H1 (cell line): Measurements from ENCODE around the gene STK11. TPM values are rescaled to one million over a fixed set of nuclear protein-coding genes. Genes with fewer than 3 reads are reported as not detected.

ENCODE experiments used
- CTCF ChIA-PET: fragments of 300-600 bp; sonication (Branson Sonifier 250); formaldehyde crosslinking; loops from one replicate; lab custom pipeline; 2021; ENCODE audit not compliant: partially characterized antibody; lab: Charles Lee
- POLR2A ChIA-PET: fragments of 300-600 bp; sonication (Branson Sonifier 250); formaldehyde crosslinking; loops from one replicate; lab custom pipeline; 2021; ENCODE audit warnings: inconsistent platforms; ENCODE audit not compliant: partially characterized antibody; lab: Charles Lee
- DNase-seq, 2 experiments: peaks; one replicate each; pipeline versions ENCODE4 v3.0.0 to v3.0.0-alpha.2; 2010 to 2022; ENCODE audit warnings: low spot score in 2 of 2, low read depth in 1 of 2, mixed read lengths in 1 of 2
- FAIRE-seq: peaks from 2 replicates; lab custom pipeline; 2011; peaks lifted over from hg19 to GRCh38; lab: Jason Lieb, UNC
- H2AFZ ChIP-seq: 2 replicates; pipeline ENCODE4 v1.8.1; 2012; ENCODE audit warnings: low read length, inconsistent platforms
- H2AK5ac ChIP-seq: 2 replicates; pipeline ENCODE4 v1.6.1; 2013; ENCODE audit warnings: low read depth, low read length
- H2BK120ac ChIP-seq: replicated peaks from 2 replicates; pipeline ENCODE3; 2013; ENCODE audit warnings: low read depth, low read length, inconsistent platforms
- H2BK12ac ChIP-seq: 2 replicates; pipeline ENCODE4 v1.6.1; 2013; ENCODE audit warnings: low read depth, low read length
- H2BK15ac ChIP-seq: 2 replicates; pipeline ENCODE4 v1.6.1; 2013; ENCODE audit warnings: low read length
- H2BK20ac ChIP-seq: 2 replicates; pipeline ENCODE4 v1.6.1; 2013; ENCODE audit warnings: low read length
- H2BK5ac ChIP-seq: 2 replicates; pipeline ENCODE4 v1.6.1; 2013; ENCODE audit warnings: low read depth, low read length
- H3K14ac ChIP-seq: 2 replicates; pipeline ENCODE4 v1.6.1; 2013; ENCODE audit warnings: inconsistent platforms; ENCODE audit not compliant: insufficient read length
- H3K18ac ChIP-seq: 2 replicates; pipeline ENCODE4 v1.6.1; 2013; ENCODE audit warnings: low read length; ENCODE audit errors: extremely low read depth
- H3K23ac ChIP-seq: 2 replicates; pipeline ENCODE4 v1.6.1; 2013; ENCODE audit warnings: inconsistent platforms; ENCODE audit not compliant: insufficient read length
- H3K23me2 ChIP-seq: 2 replicates; pipeline ENCODE4 v1.6.1; 2013; ENCODE audit warnings: low read depth, low read length
- H3K27ac ChIP-seq: 2 replicates; pipeline ENCODE4 v1.6.1; 2011; ENCODE audit warnings: low read depth, low read length, inconsistent platforms
- H3K27me3 ChIP-seq, 4 experiments: replicated peaks in 1 of 4; 1 replicate in 1 of 4; 2 replicates in 3 of 4; pipeline versions ENCODE4 v1.6.1 to v1.8.1; 2011 to 2013; ENCODE audit warnings: low read length in 3 of 4, mild to moderate bottlenecking in 3 of 4, inconsistent platforms in 2 of 4, mixed read lengths in 2 of 4, moderate library complexity in 1 of 4; ENCODE audit not compliant: control insufficient read depth in 3 of 4, insufficient read depth in 3 of 4; ENCODE audit errors: extremely low read depth in 1 of 4
- H3K36me3 ChIP-seq, 4 experiments: 2 replicates each; pipeline versions ENCODE4 v1.6.1 to v1.8.1; 2011 to 2013; ENCODE audit warnings: mild to moderate bottlenecking in 4 of 4, low read length in 3 of 4, moderate library complexity in 2 of 4, control low read depth in 1 of 4, inconsistent platforms in 1 of 4; ENCODE audit not compliant: insufficient read depth in 4 of 4, control insufficient read depth in 2 of 4
- H3K4ac ChIP-seq: replicated peaks from 2 replicates; pipeline ENCODE3; 2013; ENCODE audit warnings: low read length, low read depth, mixed read lengths, inconsistent platforms; ENCODE audit not compliant: insufficient read length
- H3K4me1 ChIP-seq, 4 experiments: replicated peaks in 1 of 4; 1 replicate in 1 of 4; 2 replicates in 3 of 4; pipeline versions ENCODE4 v1.6.1 to v1.8.1; 2011 to 2013; ENCODE audit warnings: low read length in 3 of 4, inconsistent platforms in 2 of 4, mixed read lengths in 1 of 4; ENCODE audit not compliant: insufficient read depth in 4 of 4, control insufficient read depth in 3 of 4
- H3K4me2 ChIP-seq, 2 experiments: 2 replicates each; pipeline versions ENCODE4 v1.6.1 to v1.8.1; 2011 to 2013; ENCODE audit warnings: low read depth in 2 of 2, low read length in 2 of 2, control low read depth in 1 of 2, inconsistent platforms in 1 of 2, mild to moderate bottlenecking in 1 of 2; ENCODE audit not compliant: insufficient read depth in 1 of 2
- H3K4me3 ChIP-seq, 4 experiments: fragments of 200-600, 300-600 bp in 1 of 4; sonication (generic), shearing (Covaris generic), sonication (Bioruptor Twin) in 1 of 4; 2 replicates each; pipeline versions ENCODE4 v1.5.1 to v1.8.1; 2011 to 2016; ENCODE audit warnings: low read length in 4 of 4, low read depth in 3 of 4, control low read depth in 2 of 4, inconsistent platforms in 2 of 4, mild to moderate bottlenecking in 2 of 4, mixed read lengths in 1 of 4, moderate library complexity in 1 of 4; ENCODE audit not compliant: insufficient read depth in 2 of 4; ENCODE audit errors: extremely low read depth in 1 of 4
- H3K56ac ChIP-seq: replicated peaks from 2 replicates; pipeline ENCODE3; 2013; ENCODE audit warnings: low read depth, mild to moderate bottlenecking, mixed read lengths, low read length, inconsistent platforms; ENCODE audit not compliant: insufficient read length
- H3K79me1 ChIP-seq: 2 replicates; pipeline ENCODE4 v1.6.1; 2013; ENCODE audit warnings: low read depth, low read length, control low read depth
- H3K79me2 ChIP-seq, 2 experiments: 2 replicates each; pipeline versions ENCODE4 v1.6.1 to v1.8.1; 2012 to 2013; ENCODE audit warnings: low read length in 2 of 2, mild to moderate bottlenecking in 2 of 2, inconsistent platforms in 1 of 2; ENCODE audit not compliant: insufficient read depth in 2 of 2, control insufficient read depth in 1 of 2
- H3K9ac ChIP-seq, 4 experiments: replicated peaks in 1 of 4; 1 replicate in 1 of 4; 2 replicates in 3 of 4; pipeline versions ENCODE4 v1.6.1 to v1.8.1; 2011 to 2013; ENCODE audit warnings: low read depth in 3 of 4, low read length in 3 of 4, control low read depth in 2 of 4, mild to moderate bottlenecking in 2 of 4, moderate library complexity in 2 of 4, inconsistent platforms in 1 of 4; ENCODE audit errors: extremely low read depth in 1 of 4
- H3K9me3 ChIP-seq, 2 experiments: 2 replicates each; pipeline versions ENCODE4 v1.6.1 to v1.8.1; 2012 to 2013; ENCODE audit warnings: mild to moderate bottlenecking in 2 of 2, moderate library complexity in 2 of 2, control low read depth in 1 of 2, inconsistent platforms in 1 of 2, low read depth in 1 of 2, low read length in 1 of 2, mixed read lengths in 1 of 2; ENCODE audit not compliant: insufficient read depth in 2 of 2
- H4K20me1 ChIP-seq, 2 experiments: replicated peaks in 1 of 2; 2 replicates each; pipeline versions ENCODE3 to v1.8.1; 2011 to 2013; ENCODE audit warnings: inconsistent platforms in 2 of 2, low read length in 2 of 2, mild to moderate bottlenecking in 1 of 2; ENCODE audit not compliant: insufficient read depth in 2 of 2, control insufficient read depth in 1 of 2
- H4K5ac ChIP-seq: 2 replicates; pipeline ENCODE4 v1.6.1; 2013; ENCODE audit warnings: low read length, low read depth, mixed read lengths, inconsistent platforms; ENCODE audit not compliant: insufficient read length
- H4K8ac ChIP-seq: 2 replicates; pipeline ENCODE4 v1.8.0; 2013; ENCODE audit warnings: mild to moderate bottlenecking, moderate library complexity, low read length, inconsistent platforms; ENCODE audit not compliant: insufficient read depth; ENCODE audit errors: extremely low read depth
- H4K91ac ChIP-seq: replicated peaks from 2 replicates; pipeline ENCODE3; 2013; ENCODE audit warnings: low read length, mixed read lengths, inconsistent platforms; ENCODE audit not compliant: insufficient read length
- BRCA1 ChIP-seq: IDR thresholded peaks from 2 replicates; pipeline ENCODE4 v1.6.1; 2012; ENCODE audit warnings: low read depth, low read length, improper control_type of control experiment
- CREB1 ChIP-seq: IDR thresholded peaks from 2 replicates; pipeline ENCODE4 v1.6.1; 2012; ENCODE audit warnings: inconsistent platforms
- TAF7 ChIP-seq: optimal IDR thresholded peaks from 2 replicates; pipeline ENCODE3; 2011; ENCODE audit warnings: low read depth, mild to moderate bottlenecking, inconsistent platforms, low read length, moderate library complexity, borderline replicate concordance
- WGBS, 2 experiments: shearing (Covaris generic) in 1 of 2; methylation state at CpG; one replicate each; pipeline versions ENCODE4 v1.1.6 to v1.1.7; 2013 to 2015; ENCODE audit warnings: low lambda C conversion rate in 2 of 2, mixed read lengths in 2 of 2, inconsistent platforms in 1 of 2, low coverage in 1 of 2, missing lambda C conversion rate in 1 of 2; ENCODE audit not compliant: insufficient replicate concordance in 2 of 2, insufficient coverage in 1 of 2, insufficient read length in 1 of 2; ENCODE audit errors: extremely low coverage in 1 of 2, missing lambda C conversion rate in 1 of 2; 5-methylcytosine and 5-hydroxymethylcytosine counted together
- polyA plus RNA-seq, 7 experiments: library from polyadenylated mRNA; depleted of rRNA in 3 of 7; stranded (reverse) in 5 of 7; unstranded in 2 of 7; fragments of >200 nt in 5 of 7; fragments of 200-250 nt in 2 of 7; gene quantifications; 1 replicate in 5 of 7; 2 replicates in 1 of 7; 4 replicates in 1 of 7; pipeline versions ENCODE4 v1.2.1 to v1.2.3, GENCODE V29; 2011 to 2013; ENCODE audit warnings: missing spikeins in 2 of 7, mixed read lengths in 2 of 7
- total RNA-seq: library from RNA; stranded (reverse); fragmentation: NEBNext Ultra II Directional; extraction: Animal tissue kit (Norgen Biotek cat#: 25700); gene quantifications from 2 replicates; pipeline ENCODE4 v1.2.1, GENCODE V29; 2021

The STK11 gene
- total and polyA plus RNA-seq, 2 of the 8 experiments (the other 6 are each of a cell fraction or from before 2014, with no cell fraction given), result 45.3 to 70.7 TPM

DNA sequence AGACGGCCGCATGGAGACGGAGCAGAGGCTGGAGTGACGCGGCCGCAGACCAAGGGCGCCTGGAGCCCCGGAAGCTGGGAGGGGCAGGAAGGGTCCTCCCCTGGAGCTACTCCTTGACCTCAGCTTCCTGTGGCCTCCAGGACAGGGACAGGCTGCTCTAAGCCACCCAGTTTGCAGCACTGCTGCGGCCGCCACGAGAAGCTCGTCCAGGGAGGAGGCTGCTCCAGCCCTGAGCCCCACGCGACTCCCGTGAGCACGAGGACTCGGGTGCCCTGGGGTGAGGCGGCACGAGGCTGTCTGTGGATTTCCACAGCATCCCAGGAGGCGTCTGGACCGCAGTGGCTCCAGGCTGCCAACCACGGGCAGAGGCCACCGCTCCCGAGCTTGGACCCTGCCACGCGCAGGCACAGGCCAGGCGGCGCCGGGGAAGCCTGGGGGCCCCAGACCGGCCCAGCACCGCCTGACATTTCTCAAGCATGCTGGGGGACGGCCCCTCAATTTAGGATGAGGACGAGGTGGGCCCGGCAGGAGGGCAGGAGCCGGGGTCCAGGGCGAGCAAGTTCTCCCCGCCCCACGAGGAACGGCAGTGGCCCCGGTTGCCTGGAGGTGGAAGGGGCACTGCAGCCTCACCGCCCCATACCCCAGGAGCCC lies 42.2 kb upstream of the STK11 start:
- H3K27me3 ChIP-seq, result no peaks in the 10 kb centered on the region
- H2AK5ac ChIP-seq, result no peak overlapping the region
- no peak overlapping the region for H3K14ac ChIP-seq
- no peak overlapping the region for H3K18ac ChIP-seq
- no peak overlapping the region for H2BK5ac ChIP-seq
- peaks cover 17% of the 10 kb centered on the region for H3K79me1 ChIP-seq
- H3K9ac ChIP-seq, result no peak overlapping the region
- H3K4me3 ChIP-seq, result no peak overlapping the region
- peaks cover 0 to 28% of the 10 kb centered on the region in 2 experiments for H4K20me1 ChIP-seq
- H4K8ac ChIP-seq, result no peak overlapping the region
- no peaks in the 10 kb centered on the region for H3K9me3 ChIP-seq
- no peak overlapping the region for H4K91ac ChIP-seq
- ChIA-PET CTCF (interaction anchor here (1.0 to 2.0 kb wide), 6 partner anchors 14 to 60 kb away, joined by 3 to 5 read pairs (median 3); no protein-coding TSS in a partner anchor), POLR2A (interaction anchor here (0.7 to 2.0 kb wide), 8 partner anchors 8 to 78 kb away, joined by 3 to 5 read pairs (median 4); no protein-coding TSS in a partner anchor)
- no peak overlapping the region; the same call in 1 of the 2 replicates for H2BK12ac ChIP-seq
- H3K23me2 ChIP-seq, result no peaks in the 10 kb centered on the region
- no peak overlapping the region for H2BK15ac ChIP-seq
- H3K4me2 ChIP-seq, result no peak overlapping the region
- no peak overlapping the region for H3K23ac ChIP-seq
- H3K4ac ChIP-seq, result no peak overlapping the region
- no peak for DNase-seq
- peaks cover 0 to 3% (median 2%) of the 10 kb centered on the region in 4 experiments; a peak in 3 of 7 replicates for H3K4me1 ChIP-seq
- H2AFZ ChIP-seq, result no peak overlapping the region
- H3K27ac ChIP-seq, result no peak overlapping the region
- peaks cover 0 to 23% of the 10 kb centered on the region in 2 experiments; a peak in 3 of 4 replicates for H3K79me2 ChIP-seq
- WGBS, 2 experiments, result 93% methylated on average over 35 of the region's 41 CpGs; no CpG with 5 or more reads in 1 of the 2 experiments
- H2BK120ac ChIP-seq, result no peak overlapping the region
- no peaks in the 10 kb centered on the region for H3K36me3 ChIP-seq
- TF ChIP-seq TAF7 (no peak), CREB1 (no peak), BRCA1 (no peak)
- FAIRE-seq, result no peak
- no peak overlapping the region for H2BK20ac ChIP-seq
- no peak overlapping the region for H4K5ac ChIP-seq
- no peak overlapping the region for H3K56ac ChIP-seq
